D721Med (cell line): ENCODE data around the gene PCDHB4.
"Not testable (repeated sequence)": the region's sequence is repeated elsewhere in the genome, so short reads cannot be mapped to it uniquely, and the experiment has no call there.

Source experiments
- DNase-seq: peaks from one replicate; pipeline ENCODE4 v3.0.0; 2011; ENCODE audit warnings: low spot score; ENCODE audit not compliant: insufficient read length
- FAIRE-seq: peaks from 2 replicates; lab custom pipeline; 2011; peaks lifted over from hg19 to GRCh38; lab: Jason Lieb, UNC
- CTCF ChIP-seq: IDR thresholded peaks from 2 replicates; pipeline ENCODE4 v1.5.1; 2012; ENCODE audit warnings: mild to moderate bottlenecking, control low read depth; ENCODE audit not compliant: insufficient read depth; ENCODE audit errors: missing control alignments

PCDHB4 gene

DNA sequence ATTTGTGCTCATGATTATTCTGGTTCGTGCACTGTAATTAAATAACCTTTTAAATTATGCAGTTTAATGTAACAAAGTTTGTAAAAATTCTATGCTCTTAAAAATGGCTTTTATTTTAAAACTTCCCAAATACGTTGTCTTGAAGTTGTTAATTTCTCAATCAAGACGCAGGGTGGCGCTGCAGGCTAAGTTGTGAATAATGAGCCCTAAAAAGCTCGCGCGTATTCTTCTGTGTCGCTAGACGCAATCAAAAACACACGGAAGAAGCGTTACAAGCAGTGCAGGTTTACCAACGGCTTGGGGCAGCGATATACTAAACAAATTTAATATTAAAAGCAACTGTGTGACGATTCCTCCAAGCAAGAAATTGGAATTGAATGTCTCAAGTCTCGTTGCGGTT lies at the start of gene PCDHB4:
Gene PCDHB4 (plus strand): TSS at position 256 of the 400 bp plus-strand sequence. CDS start 181 bp downstream, outside the sequence.
- FAIRE-seq (no peak), DNase-seq (no peak)
- no peak for TF ChIP-seq CTCF

- no peak for TF ChIP-seq CTCF
- FAIRE-seq: no peak
Measured at GRCh38 chr5:141077826-141078225, 43.8 kb upstream of the PCDHB4 start.

GRCh38 chr5:141082228-141082627 lies 39.4 kb upstream of the PCDHB4 start:
- DNase-seq (no peak), FAIRE-seq (no peak)
- TF ChIP-seq CTCF: no peak

More at GRCh38 chr5:141077826-141078225, 43.8 kb upstream of the PCDHB4 start:
- no peak for DNase-seq

- DNase-seq: no peak
- no peak for TF ChIP-seq CTCF
- no peak for FAIRE-seq
Measured at GRCh38 chr5:141084487-141084989, 37.1 kb upstream of the PCDHB4 start.

- peak; percentile 74 for TF ChIP-seq CTCF
- peak; percentile 26 for DNase-seq
Measured at GRCh38 chr5:141094481-141095262, 26.9 kb upstream of the PCDHB4 start, which contains the start of gene PCDHB2. TSS of gene PCDHB2 (plus strand) at chr5:141094615. CDS start at chr5:141094791, 176 bp downstream.

DNA sequence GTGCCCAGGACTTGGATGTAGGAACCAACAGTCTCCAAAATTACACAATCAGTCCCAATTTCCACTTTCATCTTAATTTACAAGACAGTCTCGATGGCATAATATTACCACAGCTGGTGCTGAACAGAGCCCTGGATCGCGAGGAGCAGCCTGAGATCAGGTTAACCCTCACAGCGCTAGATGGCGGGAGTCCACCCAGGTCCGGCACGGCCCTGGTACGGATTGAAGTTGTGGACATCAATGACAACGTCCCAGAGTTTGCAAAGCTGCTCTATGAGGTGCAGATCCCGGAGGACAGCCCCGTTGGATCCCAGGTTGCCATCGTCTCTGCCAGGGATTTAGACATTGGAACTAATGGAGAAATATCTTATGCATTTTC lies 26.4 kb upstream of the PCDHB4 start:
- no peak for TF ChIP-seq CTCF
- DNase-seq: no peak
- no peak for FAIRE-seq

More at GRCh38 chr5:141094481-141095262, 26.9 kb upstream of the PCDHB4 start, which contains the start of gene PCDHB2:
- no peak for FAIRE-seq

GRCh38 chr5:141096181-141096580 lies 25.4 kb upstream of the PCDHB4 start:
- not testable (repeated sequence) for FAIRE-seq, DNase-seq

- FAIRE-seq, DNase-seq: not testable (repeated sequence)
Measured at GRCh38 chr5:141096586-141096985, 25.0 kb upstream of the PCDHB4 start.
